Measurements from ENCODE around the gene PHYHD1. TPM values are rescaled to one million over a fixed set of nuclear protein-coding genes. Genes with fewer than 3 reads are reported as not detected.
A peak's percentile ranks its signal among the peaks of the same experiment; 100 is the strongest.

The PHYHD1 gene
- total RNA-seq, 2 donors from 2014 or later = 15.2 to 18.0 TPM

DNA sequence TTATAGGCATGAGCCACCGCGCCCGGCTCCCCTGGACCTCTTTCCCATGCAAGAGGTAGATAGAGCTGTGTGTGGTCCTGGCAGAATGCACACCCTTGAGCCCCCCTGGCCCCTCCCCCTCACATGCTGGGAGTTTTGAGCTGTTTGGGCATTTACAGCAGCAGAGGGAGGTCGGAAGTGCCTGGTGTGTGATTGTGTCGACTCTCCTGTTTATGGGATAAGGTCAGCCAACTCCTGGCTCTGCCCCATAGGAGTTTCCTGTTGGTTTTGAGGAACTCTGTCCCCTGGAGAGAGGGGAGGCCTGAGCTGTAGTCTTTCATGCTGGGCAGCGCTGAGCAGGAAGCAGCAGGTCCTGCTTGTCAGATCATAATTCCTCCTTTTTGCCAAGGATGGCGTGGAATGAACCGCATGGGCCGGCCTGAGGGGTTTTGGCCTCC lies 32.9 kb upstream of the PHYHD1 start:
- Mint-ChIP-seq H3K36me3 (ENCODE audit: low read depth) (peaks cover 51% of the 10 kb centered on the region), H3K4me3 (no peak overlapping the region), H3K27me3 (ENCODE audit: insufficient read depth) (no peaks in the 10 kb centered on the region), H3K4me1 (peaks cover 37% of the 10 kb centered on the region), H3K9me3 (no peaks in the 10 kb centered on the region), H3K27ac (peak overlapping the region; percentile 88)
- TF ChIP-seq, protein P1, sequence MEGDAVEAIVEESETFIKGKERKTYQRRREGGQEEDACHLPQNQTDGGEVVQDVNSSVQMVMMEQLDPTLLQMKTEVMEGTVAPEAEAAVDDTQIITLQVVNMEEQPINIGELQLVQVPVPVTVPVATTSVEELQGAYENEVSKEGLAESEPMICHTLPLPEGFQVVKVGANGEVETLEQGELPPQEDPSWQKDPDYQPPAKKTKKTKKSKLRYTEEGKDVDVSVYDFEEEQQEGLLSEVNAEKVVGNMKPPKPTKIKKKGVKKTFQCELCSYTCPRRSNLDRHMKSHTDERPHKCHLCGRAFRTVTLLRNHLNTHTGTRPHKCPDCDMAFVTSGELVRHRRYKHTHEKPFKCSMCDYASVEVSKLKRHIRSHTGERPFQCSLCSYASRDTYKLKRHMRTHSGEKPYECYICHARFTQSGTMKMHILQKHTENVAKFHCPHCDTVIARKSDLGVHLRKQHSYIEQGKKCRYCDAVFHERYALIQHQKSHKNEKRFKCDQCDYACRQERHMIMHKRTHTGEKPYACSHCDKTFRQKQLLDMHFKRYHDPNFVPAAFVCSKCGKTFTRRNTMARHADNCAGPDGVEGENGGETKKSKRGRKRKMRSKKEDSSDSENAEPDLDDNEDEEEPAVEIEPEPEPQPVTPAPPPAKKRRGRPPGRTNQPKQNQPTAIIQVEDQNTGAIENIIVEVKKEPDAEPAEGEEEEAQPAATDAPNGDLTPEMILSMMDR (conservative IDR thresholded peaks at IDR 0.05) = no peak
- Histone ChIP-seq H3K27ac (ENCODE audit: low read depth, low read length) (no peak overlapping the region), H3K4me1 (ENCODE audit: control insufficient read depth, insufficient read depth, low read length) (peaks cover 11% of the 10 kb centered on the region), H3K27me3 (ENCODE audit: control insufficient read depth, insufficient read depth, low read length, poor library complexity, severe bottlenecking) (no peaks in the 10 kb centered on the region), H3K36me3 (ENCODE audit: control insufficient read depth, insufficient read depth, low read length) (peaks cover 60% of the 10 kb centered on the region), H3K4me3 (ENCODE audit: low read length) (no peak overlapping the region), H3K9ac (ENCODE audit: extremely low read depth, low read length, poor library complexity, severe bottlenecking) (peak overlapping the region; percentile 1), H3K9me3 (ENCODE audit: control insufficient read depth, low read length) (no peaks in the 10 kb centered on the region)
- 18 to 43% methylated on average over 6 to 9 of the region's 9 CpGs for WGBS, 2 experiments (ENCODE audit: insufficient coverage in 1 of 2, insufficient read length in 1 of 2)
- DNase-seq = peak; percentile 95

DNA sequence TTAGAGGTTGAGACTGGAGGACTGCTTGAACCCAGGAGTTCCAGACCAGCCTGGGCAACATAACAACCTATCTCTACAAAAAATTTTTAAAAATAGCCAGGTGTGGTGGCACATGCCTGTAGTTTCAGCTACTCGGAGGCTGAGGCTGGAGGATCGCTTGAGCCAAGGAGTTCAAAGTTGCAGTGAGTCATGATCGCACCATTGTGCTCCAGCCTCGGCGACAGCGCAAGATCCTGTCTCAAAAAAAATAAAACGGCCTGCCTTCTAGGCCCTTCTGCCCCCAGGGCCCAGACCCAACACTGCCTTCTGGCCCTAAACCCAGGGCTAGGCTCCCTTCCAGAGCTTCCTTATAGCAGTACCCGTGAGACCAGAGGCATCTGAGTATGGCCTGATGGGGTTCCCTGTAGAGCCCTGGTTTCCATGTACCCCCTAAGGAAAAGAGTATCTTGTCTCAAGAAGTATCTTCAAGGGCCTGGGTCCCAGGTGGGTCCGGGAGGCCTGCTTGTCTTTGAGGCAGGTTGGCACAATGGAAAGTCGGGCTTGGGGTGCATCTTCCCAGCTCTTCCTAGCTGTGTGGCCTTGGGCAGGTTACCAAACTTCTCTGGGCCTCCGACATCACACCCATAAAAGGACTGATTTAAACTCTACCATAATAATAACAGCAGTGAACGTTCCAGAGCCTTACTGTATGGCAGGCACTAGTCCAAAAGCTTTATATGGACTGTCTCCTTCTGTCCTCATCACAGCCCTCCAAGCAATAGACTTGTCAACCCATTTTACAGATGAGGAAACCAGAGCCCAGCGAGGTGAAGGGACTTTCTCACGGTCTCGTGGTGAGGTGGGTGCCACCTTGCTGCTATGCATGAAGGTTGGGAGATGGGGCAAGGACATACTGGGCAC lies 29.2 kb upstream of the PHYHD1 start:
- TF ChIP-seq, protein P1 (conservative IDR thresholded peaks at IDR 0.05) = no peak
- 91 to 92% methylated on average over 13 to 15 of the region's 15 CpGs for WGBS, 2 experiments (ENCODE audit: insufficient coverage in 1 of 2, insufficient read length in 1 of 2)
- Mint-ChIP-seq H3K27me3 (ENCODE audit: insufficient read depth) (no peaks in the 10 kb centered on the region), H3K36me3 (ENCODE audit: low read depth) (peaks cover 50% of the 10 kb centered on the region), H3K9me3 (no peaks in the 10 kb centered on the region), H3K27ac (no peak overlapping the region), H3K4me1 (peaks cover 15% of the 10 kb centered on the region), H3K4me3 (no peak overlapping the region)
- Histone ChIP-seq H3K27ac (ENCODE audit: low read depth, low read length) (no peak overlapping the region), H3K9me3 (ENCODE audit: control insufficient read depth, low read length) (no peaks in the 10 kb centered on the region), H3K27me3 (ENCODE audit: control insufficient read depth, insufficient read depth, low read length, poor library complexity, severe bottlenecking) (no peaks in the 10 kb centered on the region), H3K4me1 (ENCODE audit: control insufficient read depth, insufficient read depth, low read length) (peaks cover 11% of the 10 kb centered on the region), H3K9ac (ENCODE audit: extremely low read depth, low read length, poor library complexity, severe bottlenecking) (no peak overlapping the region), H3K4me3 (ENCODE audit: low read length) (no peak overlapping the region), H3K36me3 (ENCODE audit: control insufficient read depth, insufficient read depth, low read length) (peaks cover 66% of the 10 kb centered on the region)
- DNase-seq = peak; percentile 39

DNA sequence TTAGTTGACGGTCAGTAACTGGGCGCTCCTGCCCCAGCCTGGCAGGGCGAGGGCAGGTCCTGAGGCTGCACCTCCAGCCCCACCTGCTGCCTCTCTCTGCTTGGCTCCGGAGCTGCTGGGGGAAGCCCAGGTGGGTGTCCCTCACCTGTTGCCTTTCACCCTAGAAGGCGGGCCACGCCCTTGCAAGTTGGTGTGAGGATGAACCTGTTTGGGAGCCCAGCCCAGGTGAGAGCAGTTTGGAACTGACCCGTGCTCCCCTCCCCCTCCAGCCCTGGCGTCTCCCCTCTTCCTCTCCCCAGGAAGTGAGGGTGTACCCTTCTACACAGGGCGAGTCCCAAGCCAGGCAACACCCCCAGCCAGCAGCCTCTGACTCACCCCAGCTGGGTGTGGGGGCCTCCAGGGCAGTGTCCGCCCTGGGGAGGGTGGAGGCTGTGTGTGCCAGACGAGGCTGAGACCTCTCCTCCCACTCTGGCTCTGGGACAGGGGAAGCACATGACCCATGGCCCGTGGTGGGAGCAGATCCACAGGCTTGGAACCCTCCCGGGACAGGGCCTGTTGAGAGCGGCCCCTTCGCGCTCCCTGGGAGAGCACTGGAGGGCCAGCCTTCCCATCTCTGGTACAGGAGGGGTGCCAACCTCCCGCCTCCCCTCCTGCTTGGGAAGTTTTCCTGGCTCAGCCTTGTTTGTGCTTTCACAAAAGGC lies 28.4 kb upstream of the PHYHD1 start:
- no peak overlapping the region for H3K27ac ChIP-seq (ENCODE audit: low read depth, low read length)
- peaks cover 14% of the 10 kb centered on the region for H3K4me1 Mint-ChIP-seq
- DNase-seq = peak; percentile 52

More for the DNA sequence above, 28.4 kb upstream of the PHYHD1 start:
- Histone ChIP-seq H3K9ac (ENCODE audit: extremely low read depth, low read length, poor library complexity, severe bottlenecking) (no peak overlapping the region), H3K36me3 (ENCODE audit: control insufficient read depth, insufficient read depth, low read length) (peaks cover 64% of the 10 kb centered on the region), H3K4me1 (ENCODE audit: control insufficient read depth, insufficient read depth, low read length) (peaks cover 11% of the 10 kb centered on the region), H3K4me3 (ENCODE audit: low read length) (no peak overlapping the region), H3K9me3 (ENCODE audit: control insufficient read depth, low read length) (no peaks in the 10 kb centered on the region), H3K27me3 (ENCODE audit: control insufficient read depth, insufficient read depth, low read length, poor library complexity, severe bottlenecking) (no peaks in the 10 kb centered on the region)
- no peaks in the 10 kb centered on the region for H3K9me3 Mint-ChIP-seq
- H3K27me3 Mint-ChIP-seq (ENCODE audit: insufficient read depth) = no peaks in the 10 kb centered on the region
- WGBS, 2 experiments (ENCODE audit: insufficient coverage in 1 of 2, insufficient read length in 1 of 2) = 85 to 91% methylated on average over 6 to 17 of the region's 17 CpGs
- H3K4me3 Mint-ChIP-seq = no peak overlapping the region
- TF ChIP-seq, protein P1 (conservative IDR thresholded peaks at IDR 0.05) = no peak
- H3K36me3 Mint-ChIP-seq (ENCODE audit: low read depth) = peaks cover 47% of the 10 kb centered on the region
- no peak overlapping the region for H3K27ac Mint-ChIP-seq

Measured in endodermal cell (in vitro differentiated cells).